Heart left ventricle (tissue), 13 donors: ENCODE data around the gene DLX2.

Experiments
- POLR2A ChIP-seq, 2 donors: fragments of 450-650 bp; IDR thresholded peaks; one replicate each; pipeline ENCODE4 v1.6.1; 2017; ENCODE audit warnings: antibody characterized with exemption in 2 of 2, mild to moderate bottlenecking in 2 of 2, moderate library complexity in 2 of 2
- TF ChIP-seq, protein P1 (sequence below), 12 donors: fragments of 200-600 bp; sonication (generic) in 4 of 12; IDR thresholded peaks; one replicate each; pipeline versions ENCODE4 v1.5.0 to v1.8.0; 2018 to 2022; ENCODE audit warnings: antibody characterized with exemption in 12 of 12, mild to moderate bottlenecking in 5 of 12
- donor health status: ischemic (EF 13 %, LVEDD 7.1; RV severe dilation, severe dysfunction).
- donor health status: DM: no; HTN: yes; CAD: no.
- donor health status: DM: no; HTN: no; CAD: no.
- donor health status: ischemic (EF 25% LVEDD 6.9; RV normal size, moderate dysfunction).
- donor health status: ischemic (EF 25% LVEDD 5.7; RV mildly dilated, moderate dysfunction).
- donor health status: ischemic (EF 35%, LVEDD 5.7; RV mildly dilated, moderate dysfunction).
- donor health status: nonischemic (EF 11% LVEDD 7.7; RV severe dilation, severe dysfunction).
- donor health status: DM: yes; HTN: yes; CAD: no.
- donor health status: PGD.
- donor health status: ischemic (EF 29% LVEDD 5.4; RV normal size, mild dysfunction).
- donor health status: nonischemic (EF 23%, LVEDD 6.1; RV moderate dilation, normal function).

DNA sequence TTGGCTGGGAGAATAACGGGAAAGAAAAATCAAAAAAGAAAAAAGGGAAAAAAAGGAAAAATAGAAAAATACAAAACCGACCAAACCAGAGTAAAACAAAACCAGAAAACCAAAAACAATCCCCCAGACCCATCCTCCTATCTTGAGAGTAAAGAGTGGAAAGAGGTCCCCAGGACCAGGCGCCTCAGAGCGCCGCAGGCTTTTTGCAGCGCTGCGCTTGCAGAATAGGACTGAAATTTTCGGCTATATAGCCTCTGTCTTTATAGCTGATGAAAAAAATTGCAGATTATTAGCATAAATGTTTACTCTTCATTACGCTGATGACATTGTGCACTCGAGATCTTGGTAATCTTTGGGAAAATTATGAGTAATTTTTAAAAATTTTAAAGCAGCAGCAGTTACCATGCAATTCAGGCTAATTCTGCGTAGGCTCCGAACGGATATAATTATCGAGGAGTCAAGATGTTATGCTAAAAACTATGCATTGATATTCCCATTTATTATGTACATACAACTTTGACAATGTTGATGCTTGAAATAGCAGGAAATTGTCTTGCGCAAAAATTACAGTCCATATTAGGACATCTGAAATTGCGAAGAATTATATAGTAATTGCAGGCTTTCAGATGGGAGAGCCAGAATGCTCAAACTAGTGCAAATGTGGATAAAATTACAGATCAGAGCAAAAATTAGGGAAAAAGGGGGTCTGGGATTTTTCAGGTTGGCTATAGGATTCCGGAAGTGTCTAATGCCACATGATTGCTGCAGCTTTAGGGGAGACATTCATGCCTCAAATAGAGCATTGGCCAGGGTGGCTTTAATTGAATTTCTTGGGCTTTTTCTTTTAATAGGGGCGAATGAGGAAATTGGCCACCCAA is 9.0 kb downstream of the DLX2 start:
- TF ChIP-seq, protein P1, sequence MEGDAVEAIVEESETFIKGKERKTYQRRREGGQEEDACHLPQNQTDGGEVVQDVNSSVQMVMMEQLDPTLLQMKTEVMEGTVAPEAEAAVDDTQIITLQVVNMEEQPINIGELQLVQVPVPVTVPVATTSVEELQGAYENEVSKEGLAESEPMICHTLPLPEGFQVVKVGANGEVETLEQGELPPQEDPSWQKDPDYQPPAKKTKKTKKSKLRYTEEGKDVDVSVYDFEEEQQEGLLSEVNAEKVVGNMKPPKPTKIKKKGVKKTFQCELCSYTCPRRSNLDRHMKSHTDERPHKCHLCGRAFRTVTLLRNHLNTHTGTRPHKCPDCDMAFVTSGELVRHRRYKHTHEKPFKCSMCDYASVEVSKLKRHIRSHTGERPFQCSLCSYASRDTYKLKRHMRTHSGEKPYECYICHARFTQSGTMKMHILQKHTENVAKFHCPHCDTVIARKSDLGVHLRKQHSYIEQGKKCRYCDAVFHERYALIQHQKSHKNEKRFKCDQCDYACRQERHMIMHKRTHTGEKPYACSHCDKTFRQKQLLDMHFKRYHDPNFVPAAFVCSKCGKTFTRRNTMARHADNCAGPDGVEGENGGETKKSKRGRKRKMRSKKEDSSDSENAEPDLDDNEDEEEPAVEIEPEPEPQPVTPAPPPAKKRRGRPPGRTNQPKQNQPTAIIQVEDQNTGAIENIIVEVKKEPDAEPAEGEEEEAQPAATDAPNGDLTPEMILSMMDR (IDR thresholded peaks at IDR 0.05), result no peak
- no peak for TF ChIP-seq POLR2A (IDR thresholded peaks at IDR 0.05)
